Heart left ventricle (tissue), 13 donors: Measurements from ENCODE around the gene MTUS2.

Experiments used
- POLR2A ChIP-seq, 2 donors: fragments of 450-650 bp; IDR thresholded peaks; one replicate each; pipeline ENCODE4 v1.6.1; 2017; ENCODE audit warnings: antibody characterized with exemption in 2 of 2, mild to moderate bottlenecking in 2 of 2, moderate library complexity in 2 of 2
- TF ChIP-seq, protein P1 (sequence below), 12 donors: fragments of 200-600 bp; sonication (generic) in 4 of 12; IDR thresholded peaks; one replicate each; pipeline versions ENCODE4 v1.5.0 to v1.8.0; 2018 to 2022; ENCODE audit warnings: antibody characterized with exemption in 12 of 12, mild to moderate bottlenecking in 5 of 12
- donor health status: ischemic (EF 13 %, LVEDD 7.1; RV severe dilation, severe dysfunction).
- donor health status: DM: no; HTN: yes; CAD: no.
- donor health status: DM: no; HTN: no; CAD: no.
- donor health status: ischemic (EF 25% LVEDD 6.9; RV normal size, moderate dysfunction).
- donor health status: ischemic (EF 25% LVEDD 5.7; RV mildly dilated, moderate dysfunction).
- donor health status: ischemic (EF 35%, LVEDD 5.7; RV mildly dilated, moderate dysfunction).
- donor health status: nonischemic (EF 11% LVEDD 7.7; RV severe dilation, severe dysfunction).
- donor health status: DM: yes; HTN: yes; CAD: no.
- donor health status: PGD.
- donor health status: ischemic (EF 29% LVEDD 5.4; RV normal size, mild dysfunction).
- donor health status: nonischemic (EF 23%, LVEDD 6.1; RV moderate dilation, normal function).

DNA sequence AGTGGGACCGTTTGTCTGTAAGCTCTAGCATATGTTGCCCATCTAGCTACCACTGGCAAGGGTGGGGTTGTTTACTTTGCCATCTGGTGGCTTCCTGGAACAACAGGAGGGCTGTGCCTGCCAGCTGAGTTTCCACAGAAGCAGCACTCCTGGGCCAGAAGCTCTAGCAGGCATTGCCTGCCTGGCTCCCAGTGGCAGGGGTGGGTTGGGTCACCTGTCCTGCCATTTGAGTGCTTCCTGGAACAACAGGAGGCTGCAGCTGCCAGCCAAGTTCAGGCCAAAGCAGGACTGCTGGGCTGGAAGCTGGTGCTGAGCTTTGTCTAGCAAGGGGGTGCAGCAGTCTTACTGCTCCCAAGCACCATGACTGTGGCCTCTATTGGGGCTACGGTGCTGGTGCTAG is 239.7 kb downstream of the MTUS2 start:
- TF ChIP-seq, protein P1, sequence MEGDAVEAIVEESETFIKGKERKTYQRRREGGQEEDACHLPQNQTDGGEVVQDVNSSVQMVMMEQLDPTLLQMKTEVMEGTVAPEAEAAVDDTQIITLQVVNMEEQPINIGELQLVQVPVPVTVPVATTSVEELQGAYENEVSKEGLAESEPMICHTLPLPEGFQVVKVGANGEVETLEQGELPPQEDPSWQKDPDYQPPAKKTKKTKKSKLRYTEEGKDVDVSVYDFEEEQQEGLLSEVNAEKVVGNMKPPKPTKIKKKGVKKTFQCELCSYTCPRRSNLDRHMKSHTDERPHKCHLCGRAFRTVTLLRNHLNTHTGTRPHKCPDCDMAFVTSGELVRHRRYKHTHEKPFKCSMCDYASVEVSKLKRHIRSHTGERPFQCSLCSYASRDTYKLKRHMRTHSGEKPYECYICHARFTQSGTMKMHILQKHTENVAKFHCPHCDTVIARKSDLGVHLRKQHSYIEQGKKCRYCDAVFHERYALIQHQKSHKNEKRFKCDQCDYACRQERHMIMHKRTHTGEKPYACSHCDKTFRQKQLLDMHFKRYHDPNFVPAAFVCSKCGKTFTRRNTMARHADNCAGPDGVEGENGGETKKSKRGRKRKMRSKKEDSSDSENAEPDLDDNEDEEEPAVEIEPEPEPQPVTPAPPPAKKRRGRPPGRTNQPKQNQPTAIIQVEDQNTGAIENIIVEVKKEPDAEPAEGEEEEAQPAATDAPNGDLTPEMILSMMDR (IDR thresholded peaks at IDR 0.05): no peak
- no peak for TF ChIP-seq POLR2A (IDR thresholded peaks at IDR 0.05)
